C4-2B (cell line): ENCODE measurements around the gene RETREG2.

Source experiments
- CTCF ChIP-seq: fragments of 450-650 bp; conservative IDR thresholded peaks from 2 replicates; pipeline ENCODE4 v1.5.1; 2017; ENCODE audit warnings: mild to moderate bottlenecking
- ZFX ChIP-seq: fragments of 450-650 bp; IDR thresholded peaks from 2 replicates; pipeline ENCODE4 v1.6.1; 2017

GRCh38 chr2:219205165-219205538, 27.1 kb downstream of the RETREG2 start:
- TF ChIP-seq CTCF (no peak), ZFX (no peak)
